Esophagus squamous epithelium (tissue), 5 donors: ENCODE results near the gene CDKN1B. TPM values are rescaled to one million over a fixed set of nuclear protein-coding genes. Genes with fewer than 3 reads are reported as not detected.

Experiments
- DNase-seq: peaks from one replicate; lab custom pipeline; 2025; lab: John Stamatoyannopoulos, UW
- H3K27ac ChIP-seq, 4 donors: fragments of 200-600 bp; sonication (generic); one replicate each; pipeline ENCODE4 v1.5.1; 2016 to 2019; ENCODE audit warnings: mild to moderate bottlenecking in 1 of 4
- H3K27me3 ChIP-seq, 4 donors: fragments of 200-600 bp; sonication (generic); 1 replicate in 3 of 4; 2 replicates in 1 of 4; pipeline versions ENCODE4 v1.5.1 to v1.6.0; 2017 to 2021; ENCODE audit warnings: antibody characterized with exemption in 1 of 4
- H3K36me3 ChIP-seq, 3 donors: fragments of 200-600 bp; sonication (generic); one replicate each; pipeline ENCODE4 v1.5.1; 2016 to 2019
- H3K4me1 ChIP-seq, 3 donors: fragments of 200-600 bp; sonication (generic); one replicate each; pipeline ENCODE4 v1.5.1; 2017 to 2019
- H3K4me3 ChIP-seq, 4 donors: fragments of 200-600 bp; sonication (generic); 1 replicate in 3 of 4; 2 replicates in 1 of 4; pipeline ENCODE4 v1.5.1; 2016 to 2019; ENCODE audit warnings: mild to moderate bottlenecking in 2 of 4, moderate library complexity in 1 of 4
- H3K9me3 ChIP-seq, 3 donors: fragments of 200-600 bp; sonication (generic); one replicate each; pipeline ENCODE4 v1.5.1; 2016 to 2019
- POLR2A ChIP-seq, 4 donors: fragments of 450-650 bp; IDR thresholded peaks; one replicate each; pipeline ENCODE4 v1.6.1; 2017; ENCODE audit warnings: antibody characterized with exemption in 4 of 4, mild to moderate bottlenecking in 4 of 4, moderate library complexity in 3 of 4
- WGBS, 2 donors: methylation state at CpG; one replicate each; pipeline ENCODE4 v1.1.5; 2018; 5-methylcytosine and 5-hydroxymethylcytosine counted together
- intact Hi-C: fragments of 100-400 bp; cut with DNase I; formaldehyde crosslinking; loops from one replicate; pipeline ENCODE4 v1.15.0; 2022
- total RNA-seq, 4 donors: library from RNA; depleted of rRNA; stranded (reverse); fragments of >200 nt; gene quantifications; one replicate each; pipeline ENCODE4 v1.1.0, GENCODE V29; 2016
- TF ChIP-seq, protein P1 (sequence below), 6 experiments: fragments of 450-650 bp in 4 of 6; fragments of 200-600 bp in 2 of 6; sonication (generic) in 2 of 6; IDR thresholded peaks; one replicate each; pipeline ENCODE4 v1.5.1; 2016 to 2019; ENCODE audit warnings: antibody characterized with exemption in 6 of 6, mild to moderate bottlenecking in 4 of 6, moderate library complexity in 4 of 6
- donor health status: DM: yes; HTN: yes; CAD: no.

Gene CDKN1B
- total RNA-seq, 4 donors from 2014 or later, result 17.3 to 48.1 (median 30.5) TPM

DNA sequence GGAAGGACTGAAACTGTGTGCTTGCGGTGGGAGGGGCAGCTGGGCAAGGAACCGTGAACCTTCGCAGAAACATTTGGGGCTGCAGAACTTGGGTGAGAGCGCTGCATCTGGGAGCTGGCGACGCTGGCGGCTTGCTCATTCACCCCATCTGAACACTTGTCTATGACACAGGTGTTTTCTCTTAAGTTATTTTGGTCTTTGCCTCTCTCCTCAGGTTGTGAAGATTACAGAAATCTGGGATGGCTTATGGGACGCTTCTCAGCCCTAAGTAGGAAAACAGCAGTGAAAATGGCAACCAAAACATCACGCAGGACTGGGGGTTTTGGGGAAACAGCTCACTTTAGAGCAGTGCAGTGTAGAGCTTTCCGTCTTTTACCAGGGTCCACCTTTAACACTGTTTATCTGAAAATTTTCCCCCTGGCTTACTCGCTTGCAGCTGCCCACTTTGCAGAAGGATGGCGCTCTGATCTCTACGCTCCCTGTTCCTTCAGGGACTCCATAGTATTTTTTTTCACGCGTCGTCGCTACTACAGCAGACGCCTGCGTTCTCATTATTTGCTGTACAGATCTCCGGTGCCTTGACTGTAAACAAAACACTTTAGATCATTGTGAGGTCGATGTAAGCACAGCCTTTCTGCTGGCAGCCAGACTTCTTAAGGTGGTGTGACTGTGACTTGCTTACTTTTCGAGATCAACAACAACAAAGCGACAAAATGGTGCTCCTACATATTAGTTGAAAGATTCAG, 2.7 kb upstream of the CDKN1B start:
- WGBS, 2 donors, result 7 to 13% methylated on average over 22 to 23 of the region's 23 CpGs
- Histone ChIP-seq H3K4me3 (peak overlapping the region; percentile 21 to 89 (median 61)), H3K9me3 (no peaks in the 10 kb centered on the region), H3K27me3 (no peaks in the 10 kb centered on the region), H3K4me1 (peaks cover 20 to 40% (median 24%) of the 10 kb centered on the region in 3 donors), H3K36me3 (peaks cover 0 to 6% (median 0%) of the 10 kb centered on the region in 3 donors), H3K27ac (peak overlapping the region; percentile 97 to 100 (median 98))
- DNase-seq, result no peak
- intact Hi-C loops, result no loop called here
- TF ChIP-seq, protein P1, sequence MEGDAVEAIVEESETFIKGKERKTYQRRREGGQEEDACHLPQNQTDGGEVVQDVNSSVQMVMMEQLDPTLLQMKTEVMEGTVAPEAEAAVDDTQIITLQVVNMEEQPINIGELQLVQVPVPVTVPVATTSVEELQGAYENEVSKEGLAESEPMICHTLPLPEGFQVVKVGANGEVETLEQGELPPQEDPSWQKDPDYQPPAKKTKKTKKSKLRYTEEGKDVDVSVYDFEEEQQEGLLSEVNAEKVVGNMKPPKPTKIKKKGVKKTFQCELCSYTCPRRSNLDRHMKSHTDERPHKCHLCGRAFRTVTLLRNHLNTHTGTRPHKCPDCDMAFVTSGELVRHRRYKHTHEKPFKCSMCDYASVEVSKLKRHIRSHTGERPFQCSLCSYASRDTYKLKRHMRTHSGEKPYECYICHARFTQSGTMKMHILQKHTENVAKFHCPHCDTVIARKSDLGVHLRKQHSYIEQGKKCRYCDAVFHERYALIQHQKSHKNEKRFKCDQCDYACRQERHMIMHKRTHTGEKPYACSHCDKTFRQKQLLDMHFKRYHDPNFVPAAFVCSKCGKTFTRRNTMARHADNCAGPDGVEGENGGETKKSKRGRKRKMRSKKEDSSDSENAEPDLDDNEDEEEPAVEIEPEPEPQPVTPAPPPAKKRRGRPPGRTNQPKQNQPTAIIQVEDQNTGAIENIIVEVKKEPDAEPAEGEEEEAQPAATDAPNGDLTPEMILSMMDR (IDR thresholded peaks at IDR 0.05), result peak; percentile 8 to 29 (median 19)
- peak in 3 of 4 donors; percentile 57 to 83 (median 63) for TF ChIP-seq POLR2A (IDR thresholded peaks at IDR 0.05)

DNA sequence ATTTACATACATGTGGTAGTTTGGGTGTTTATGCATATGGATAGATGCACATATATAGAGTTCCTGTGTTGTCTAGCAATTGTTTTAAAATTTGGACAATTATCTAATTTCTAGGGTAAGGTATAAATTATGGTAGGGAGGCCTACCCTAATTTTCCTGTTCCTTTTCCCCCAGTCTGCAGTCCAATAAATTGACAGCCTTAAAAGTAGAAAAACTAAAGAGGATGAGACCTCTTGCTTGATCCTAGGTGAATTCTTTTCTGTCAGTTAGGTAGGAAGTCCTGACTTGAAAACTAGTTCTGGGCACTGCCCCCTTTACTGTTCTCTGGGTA, 2.1 kb upstream of the CDKN1B start:
- Histone ChIP-seq H3K27ac (peak overlapping the region; percentile 97 to 100 (median 98)), H3K36me3 (peaks cover 0 to 13% (median 0%) of the 10 kb centered on the region in 3 donors), H3K9me3 (no peaks in the 10 kb centered on the region), H3K4me1 (peaks cover 20 to 47% (median 26%) of the 10 kb centered on the region in 3 donors), H3K4me3 (peak overlapping the region in 3 of 4 donors; percentile 21 to 89 (median 77)), H3K27me3 (no peaks in the 10 kb centered on the region)
- DNase-seq, result no peak
- TF ChIP-seq, protein P1 (IDR thresholded peaks at IDR 0.05), result no peak
- intact Hi-C loops, result no loop called here

DNA sequence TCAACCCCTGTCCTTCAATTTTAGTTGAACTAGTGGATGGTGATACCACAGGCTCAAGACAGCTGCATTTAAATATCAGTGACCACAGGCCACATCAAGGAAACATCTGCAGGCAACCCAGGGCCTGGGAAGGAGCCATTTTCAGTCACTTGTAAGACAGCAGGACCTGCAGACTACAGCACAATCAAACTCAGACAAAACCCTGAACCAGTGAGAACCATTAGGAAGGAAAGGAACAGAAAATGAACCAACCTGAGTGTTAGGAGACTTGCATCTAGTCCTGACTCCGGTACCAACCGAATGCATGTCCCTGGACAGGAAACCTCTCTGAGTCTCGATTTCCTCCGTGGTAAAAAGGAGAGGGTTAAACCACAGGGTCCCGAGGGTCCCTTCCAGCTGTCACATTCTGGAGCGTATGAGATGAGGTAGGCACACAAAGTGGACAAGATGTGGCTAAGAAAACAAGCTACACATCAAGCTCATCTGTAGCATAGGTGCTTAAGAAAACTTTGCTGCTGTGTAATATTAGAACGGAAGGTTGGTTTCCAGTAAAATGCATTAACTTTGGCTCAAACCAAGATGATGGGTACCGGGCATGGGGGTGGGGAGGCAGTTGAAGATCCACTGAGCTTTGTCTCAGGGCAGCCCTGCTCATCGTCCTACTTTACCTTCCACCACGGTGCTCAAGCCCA, 1.6 kb upstream of the CDKN1B start:
- Histone ChIP-seq H3K4me1 (peaks cover 24 to 52% (median 31%) of the 10 kb centered on the region in 3 donors), H3K9me3 (no peaks in the 10 kb centered on the region), H3K27ac (peak overlapping the region; percentile 97 to 100 (median 98)), H3K27me3 (no peaks in the 10 kb centered on the region), H3K36me3 (peaks cover 0 to 18% (median 0%) of the 10 kb centered on the region in 3 donors), H3K4me3 (peak overlapping the region in 3 of 4 donors; percentile 77 to 89 (median 82))
- TF ChIP-seq, protein P1 (IDR thresholded peaks at IDR 0.05), result no peak
- TF ChIP-seq POLR2A (IDR thresholded peaks at IDR 0.05), result peak in 1 of 4 donors; percentile 53
- intact Hi-C loops, result no loop called here
- no peak for DNase-seq
- WGBS, 2 donors, result 5 to 10% methylated on average over 9 to 10 of the region's 10 CpGs

DNA sequence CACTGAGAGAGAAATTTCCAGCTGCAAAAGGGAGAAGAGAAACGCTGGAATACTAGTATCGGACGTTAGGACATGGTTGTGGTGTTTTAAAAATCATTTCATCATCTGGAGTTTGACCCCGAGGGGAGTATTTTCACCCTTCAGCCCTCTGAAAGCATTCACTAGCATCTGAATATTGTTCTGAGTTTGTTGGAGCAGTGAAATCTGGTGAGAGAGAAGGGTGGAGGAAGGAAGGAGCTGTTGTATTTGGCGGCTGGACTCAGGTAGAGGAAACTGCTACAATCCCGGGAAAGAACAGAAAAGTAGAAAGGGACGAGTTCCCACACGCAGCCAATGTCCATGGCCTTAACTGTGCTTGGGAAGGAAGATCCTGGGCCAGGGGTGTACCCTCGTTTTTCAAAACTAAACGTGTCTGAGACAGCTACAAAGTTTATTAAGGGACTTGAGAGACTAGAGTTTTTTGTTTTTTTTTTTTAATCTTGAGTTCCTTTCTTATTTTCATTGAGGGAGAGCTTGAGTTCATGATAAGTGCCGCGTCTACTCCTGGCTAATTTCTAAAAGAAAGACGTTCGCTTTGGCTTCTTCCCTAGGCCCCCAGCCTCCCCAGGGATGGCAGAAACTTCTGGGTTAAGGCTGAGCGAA, 896 bp upstream of the CDKN1B start:
- 1 to 2% methylated on average over 13 to 14 of the region's 15 CpGs for WGBS, 2 donors

More for the DNA sequence above, 896 bp upstream of the CDKN1B start:
- DNase-seq, result no peak
- H3K9me3 ChIP-seq, result no peaks in the 10 kb centered on the region
- H3K4me3 ChIP-seq, result peak overlapping the region; percentile 77 to 92 (median 86)
- intact Hi-C loops, result no loop called here
- peaks cover 0 to 24% (median 0%) of the 10 kb centered on the region in 3 donors for H3K36me3 ChIP-seq
- no peaks in the 10 kb centered on the region for H3K27me3 ChIP-seq
- H3K27ac ChIP-seq, result peak overlapping the region; percentile 97 to 100 (median 98)
- no peak for TF ChIP-seq POLR2A (IDR thresholded peaks at IDR 0.05)
- TF ChIP-seq, protein P1 (IDR thresholded peaks at IDR 0.05), result no peak
- peaks cover 29 to 58% (median 38%) of the 10 kb centered on the region in 3 donors for H3K4me1 ChIP-seq
